GM20431 (cell line): Measurements from ENCODE around the gene SEMA3F.
"Not testable (repeated sequence)": the region's sequence is repeated elsewhere in the genome, so short reads cannot be mapped to it uniquely, and the experiment has no call there.

Source experiments
- in situ Hi-C: fragments of 300-500 bp; cut with MseI, MboI; formaldehyde crosslinking; loops from one replicate; pipeline ENCODE4 v1.15.0; 2020; ENCODE audit warnings: low sequenced_read_pairs; ENCODE audit not compliant: unreplicated experiment

SEMA3F gene

GRCh38 chr3:50226888-50227389 lies 71.8 kb downstream of the SEMA3F start:
- in situ Hi-C loops: no loop called here

GRCh38 chr3:50227390-50228183 lies 72.5 kb downstream of the SEMA3F start:
- in situ Hi-C loops: no loop called here

- in situ Hi-C loops: not testable (repeated sequence)
Measured at GRCh38 chr3:50228184-50228763, 73.2 kb downstream of the SEMA3F start.

- in situ Hi-C loops: no loop called here
Measured at GRCh38 chr3:50229490-50229889, 74.4 kb downstream of the SEMA3F start.

GRCh38 chr3:50230104-50230793 lies 75.1 kb downstream of the SEMA3F start:
- in situ Hi-C loops: no loop called here

GRCh38 chr3:50230794-50231125 lies 75.6 kb downstream of the SEMA3F start:
- in situ Hi-C loops: no loop called here

GRCh38 chr3:50231581-50231980 lies 76.5 kb downstream of the SEMA3F start:
- in situ Hi-C loops: no loop called here

- in situ Hi-C loops: no loop called here
Measured at GRCh38 chr3:50232303-50232702, 77.2 kb downstream of the SEMA3F start.

GRCh38 chr3:50233176-50233575 lies 78.1 kb downstream of the SEMA3F start:
- in situ Hi-C loops: no loop called here

- in situ Hi-C loops: no loop called here
Measured at GRCh38 chr3:50235716-50236483, 80.8 kb downstream of the SEMA3F start, which contains the start of gene GNAI2. Gene GNAI2 (plus strand): TSS chr3:50236204. CDS start chr3:50236336, 132 bp downstream.

- in situ Hi-C loops: no loop called here
Measured at GRCh38 chr3:50236484-50237132, 81.5 kb downstream of the SEMA3F start.

GRCh38 chr3:50237133-50237651 lies 82.1 kb downstream of the SEMA3F start:
- in situ Hi-C loops: no loop called here

- in situ Hi-C loops: no loop called here
Measured at GRCh38 chr3:50237754-50238548, 82.8 kb downstream of the SEMA3F start.

GRCh38 chr3:50238549-50239026 lies 83.5 kb downstream of the SEMA3F start:
- in situ Hi-C loops: no loop called here
